ENCODE data around the gene HOXD3. TPM values are rescaled to one million over a fixed set of nuclear protein-coding genes. Genes with fewer than 3 reads are reported as not detected.

Gene HOXD3
- total RNA-seq, 2 experiments from 2014 or later, result not detected

- H3K36me3 ChIP-seq (ENCODE audit: insufficient read depth, low read length), result no peaks in the 10 kb centered on the region
- intact Hi-C loops (cut with DNase I, micrococcal nuclease), result no loop called here
- Mint-ChIP-seq H3K27ac (no peak overlapping the region), H3K27me3 (peaks cover 94% of the 10 kb centered on the region), H3K36me3 (ENCODE audit: low read depth) (peaks cover 5% of the 10 kb centered on the region), H3K9me3 (no peaks in the 10 kb centered on the region), H3K4me3 (no peak overlapping the region), H3K4me1 (ENCODE audit: low read depth) (peaks cover 18% of the 10 kb centered on the region)
- no peak for TF ChIP-seq CTCF (IDR thresholded peaks at IDR 0.05)
- ChIA-PET POLR2A (no interaction called here), CTCF (no interaction called here)
- H3K27me3 ChIP-seq (ENCODE audit: control insufficient read depth in 1 of 2, insufficient read depth in 2 of 2, low read length in 2 of 2), result peaks cover 85 to 97% of the 10 kb centered on the region in 2 experiments
- no peak for DNase-seq
- peaks cover 0 to 41% of the 10 kb centered on the region in 2 experiments for H3K9me3 ChIP-seq (ENCODE audit: control insufficient read depth in 1 of 2, insufficient read depth in 1 of 2, low read length in 2 of 2)
- no peak overlapping the region for H3K4me3 ChIP-seq (ENCODE audit: low read length)
- peaks cover 17% of the 10 kb centered on the region for H3K4me1 ChIP-seq (ENCODE audit: insufficient read depth, low read length)
- ATAC-seq (ENCODE audit: poor library complexity), result no peak
- no peak overlapping the region for H3K27ac ChIP-seq (ENCODE audit: low read depth in 1 of 2, low read length in 2 of 2)
These were observed 10.3 kb downstream of the HOXD3 start for GRCh38 chr2:176167398-176167797.

GRCh38 chr2:176169181-176169580 lies 12.1 kb downstream of the HOXD3 start:
- Histone ChIP-seq H3K9me3 (ENCODE audit: control insufficient read depth in 1 of 2, insufficient read depth in 1 of 2, low read length in 2 of 2) (peaks cover 0 to 28% of the 10 kb centered on the region in 2 experiments), H3K27me3 (ENCODE audit: control insufficient read depth in 1 of 2, insufficient read depth in 2 of 2, low read length in 2 of 2) (peaks cover 79 to 97% of the 10 kb centered on the region in 2 experiments), H3K4me1 (ENCODE audit: insufficient read depth, low read length) (peaks cover 17% of the 10 kb centered on the region), H3K27ac (ENCODE audit: low read depth in 1 of 2, low read length in 2 of 2) (no peak overlapping the region), H3K4me3 (ENCODE audit: low read length) (no peak overlapping the region), H3K36me3 (ENCODE audit: insufficient read depth, low read length) (no peaks in the 10 kb centered on the region)
- Mint-ChIP-seq H3K27ac (no peak overlapping the region), H3K27me3 (peaks cover 94% of the 10 kb centered on the region), H3K4me1 (ENCODE audit: low read depth) (peaks cover 16% of the 10 kb centered on the region), H3K9me3 (no peaks in the 10 kb centered on the region), H3K36me3 (ENCODE audit: low read depth) (no peaks in the 10 kb centered on the region), H3K4me3 (no peak overlapping the region)
- TF ChIP-seq CTCF (IDR thresholded peaks at IDR 0.05), result no peak
- ChIA-PET POLR2A (no interaction called here), CTCF (no interaction called here)
- no peak for ATAC-seq (ENCODE audit: poor library complexity)
- no peak for DNase-seq
- intact Hi-C loops (cut with DNase I, micrococcal nuclease), result no loop called here

GRCh38 chr2:176169711-176170110 lies 12.6 kb downstream of the HOXD3 start:
- Mint-ChIP-seq H3K4me1 (ENCODE audit: low read depth) (peaks cover 16% of the 10 kb centered on the region), H3K36me3 (ENCODE audit: low read depth) (no peaks in the 10 kb centered on the region), H3K27me3 (peaks cover 94% of the 10 kb centered on the region), H3K27ac (no peak overlapping the region), H3K4me3 (no peak overlapping the region), H3K9me3 (no peaks in the 10 kb centered on the region)
- Histone ChIP-seq H3K9me3 (ENCODE audit: control insufficient read depth in 1 of 2, insufficient read depth in 1 of 2, low read length in 2 of 2) (peaks cover 0 to 27% of the 10 kb centered on the region in 2 experiments), H3K4me3 (ENCODE audit: low read length) (no peak overlapping the region), H3K27me3 (ENCODE audit: control insufficient read depth in 1 of 2, insufficient read depth in 2 of 2, low read length in 2 of 2) (peaks cover 79 to 97% of the 10 kb centered on the region in 2 experiments), H3K4me1 (ENCODE audit: insufficient read depth, low read length) (peaks cover 19% of the 10 kb centered on the region), H3K27ac (ENCODE audit: low read depth in 1 of 2, low read length in 2 of 2) (no peak overlapping the region), H3K36me3 (ENCODE audit: insufficient read depth, low read length) (no peaks in the 10 kb centered on the region)
- no peak for TF ChIP-seq CTCF (IDR thresholded peaks at IDR 0.05)
- intact Hi-C loops (cut with DNase I, micrococcal nuclease), result loop anchor here in 1 of 2 experiments (10.0 kb wide), 1 partner anchor 45 kb away; the partner anchor contains the start of genes HOXD8 and HOXD9
- DNase-seq (no peak), ATAC-seq (ENCODE audit: poor library complexity) (no peak)
- CTCF ChIA-PET, result no interaction called here
- POLR2A ChIA-PET, result no interaction called here

Measured in CD4-positive, alpha-beta T cell (primary cell).